ENCODE measurements around the gene PTGER1. TPM values are rescaled to one million over a fixed set of nuclear protein-coding genes. Genes with fewer than 3 reads are reported as not detected.
A peak's percentile ranks its signal among the peaks of the same experiment; 100 is the strongest.

Gene PTGER1
- total and polyA plus RNA-seq, 2 of the 13 experiments (the other 11 are each of a cell fraction or from before 2014, with no cell fraction given) = 0.13 TPM; not detected in 1

- TF ChIP-seq ZBTB33 (CRISPR knock-in tag; IDR thresholded peaks at IDR 0.05) = 0 out of 2 replicates have a peak, but pooled peaks have one; percentile 4
- TF ChIP-seq ZNF670 (CRISPR knock-in tag; IDR thresholded peaks at IDR 0.05; ENCODE audit: borderline replicate concordance) = no peak
- peak; percentile 79 to 89; a peak in 3 of 4 replicates for TF ChIP-seq EP300 (IDR thresholded peaks at IDR 0.05; ENCODE audit: low read depth in 2 of 2, low read length in 2 of 2)
- peak; percentile 95 for TF ChIP-seq EP300 (CRISPR knock-in tag; IDR thresholded peaks at IDR 0.05; ENCODE audit: borderline replicate concordance)
- TF ChIP-seq GABPA (IDR thresholded peaks at IDR 0.05; ENCODE audit: low read depth, low read length) = no peak
- peak; percentile 40 for TF ChIP-seq GABPA (CRISPR knock-in tag; IDR thresholded peaks at IDR 0.05; ENCODE audit: low read depth)
- peak; percentile 41; the same call in 1 of the 2 replicates for TF ChIP-seq MNT (IDR thresholded peaks at IDR 0.05)
- no peak for TF ChIP-seq TRAFD1 (CRISPR knock-in tag; IDR thresholded peaks at IDR 0.05; ENCODE audit: borderline replicate concordance)
- TF ChIP-seq, protein P1, sequence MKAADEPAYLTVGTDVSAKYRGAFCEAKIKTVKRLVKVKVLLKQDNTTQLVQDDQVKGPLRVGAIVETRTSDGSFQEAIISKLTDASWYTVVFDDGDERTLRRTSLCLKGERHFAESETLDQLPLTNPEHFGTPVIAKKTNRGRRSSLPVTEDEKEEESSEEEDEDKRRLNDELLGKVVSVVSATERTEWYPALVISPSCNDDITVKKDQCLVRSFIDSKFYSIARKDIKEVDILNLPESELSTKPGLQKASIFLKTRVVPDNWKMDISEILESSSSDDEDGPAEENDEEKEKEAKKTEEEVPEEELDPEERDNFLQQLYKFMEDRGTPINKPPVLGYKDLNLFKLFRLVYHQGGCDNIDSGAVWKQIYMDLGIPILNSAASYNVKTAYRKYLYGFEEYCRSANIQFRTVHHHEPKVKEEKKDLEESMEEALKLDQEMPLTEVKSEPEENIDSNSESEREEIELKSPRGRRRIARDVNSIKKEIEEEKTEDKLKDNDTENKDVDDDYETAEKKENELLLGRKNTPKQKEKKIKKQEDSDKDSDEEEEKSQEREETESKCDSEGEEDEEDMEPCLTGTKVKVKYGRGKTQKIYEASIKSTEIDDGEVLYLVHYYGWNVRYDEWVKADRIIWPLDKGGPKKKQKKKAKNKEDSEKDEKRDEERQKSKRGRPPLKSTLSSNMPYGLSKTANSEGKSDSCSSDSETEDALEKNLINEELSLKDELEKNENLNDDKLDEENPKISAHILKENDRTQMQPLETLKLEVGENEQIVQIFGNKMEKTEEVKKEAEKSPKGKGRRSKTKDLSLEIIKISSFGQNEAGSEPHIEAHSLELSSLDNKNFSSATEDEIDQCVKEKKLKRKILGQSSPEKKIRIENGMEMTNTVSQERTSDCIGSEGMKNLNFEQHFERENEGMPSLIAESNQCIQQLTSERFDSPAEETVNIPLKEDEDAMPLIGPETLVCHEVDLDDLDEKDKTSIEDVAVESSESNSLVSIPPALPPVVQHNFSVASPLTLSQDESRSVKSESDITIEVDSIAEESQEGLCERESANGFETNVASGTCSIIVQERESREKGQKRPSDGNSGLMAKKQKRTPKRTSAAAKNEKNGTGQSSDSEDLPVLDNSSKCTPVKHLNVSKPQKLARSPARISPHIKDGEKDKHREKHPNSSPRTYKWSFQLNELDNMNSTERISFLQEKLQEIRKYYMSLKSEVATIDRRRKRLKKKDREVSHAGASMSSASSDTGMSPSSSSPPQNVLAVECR (CRISPR knock-in tag; IDR thresholded peaks at IDR 0.05; ENCODE audit: borderline replicate concordance) = peak; percentile 62; the same call in 1 of the 2 replicates
- TF ChIP-seq, protein P2, sequence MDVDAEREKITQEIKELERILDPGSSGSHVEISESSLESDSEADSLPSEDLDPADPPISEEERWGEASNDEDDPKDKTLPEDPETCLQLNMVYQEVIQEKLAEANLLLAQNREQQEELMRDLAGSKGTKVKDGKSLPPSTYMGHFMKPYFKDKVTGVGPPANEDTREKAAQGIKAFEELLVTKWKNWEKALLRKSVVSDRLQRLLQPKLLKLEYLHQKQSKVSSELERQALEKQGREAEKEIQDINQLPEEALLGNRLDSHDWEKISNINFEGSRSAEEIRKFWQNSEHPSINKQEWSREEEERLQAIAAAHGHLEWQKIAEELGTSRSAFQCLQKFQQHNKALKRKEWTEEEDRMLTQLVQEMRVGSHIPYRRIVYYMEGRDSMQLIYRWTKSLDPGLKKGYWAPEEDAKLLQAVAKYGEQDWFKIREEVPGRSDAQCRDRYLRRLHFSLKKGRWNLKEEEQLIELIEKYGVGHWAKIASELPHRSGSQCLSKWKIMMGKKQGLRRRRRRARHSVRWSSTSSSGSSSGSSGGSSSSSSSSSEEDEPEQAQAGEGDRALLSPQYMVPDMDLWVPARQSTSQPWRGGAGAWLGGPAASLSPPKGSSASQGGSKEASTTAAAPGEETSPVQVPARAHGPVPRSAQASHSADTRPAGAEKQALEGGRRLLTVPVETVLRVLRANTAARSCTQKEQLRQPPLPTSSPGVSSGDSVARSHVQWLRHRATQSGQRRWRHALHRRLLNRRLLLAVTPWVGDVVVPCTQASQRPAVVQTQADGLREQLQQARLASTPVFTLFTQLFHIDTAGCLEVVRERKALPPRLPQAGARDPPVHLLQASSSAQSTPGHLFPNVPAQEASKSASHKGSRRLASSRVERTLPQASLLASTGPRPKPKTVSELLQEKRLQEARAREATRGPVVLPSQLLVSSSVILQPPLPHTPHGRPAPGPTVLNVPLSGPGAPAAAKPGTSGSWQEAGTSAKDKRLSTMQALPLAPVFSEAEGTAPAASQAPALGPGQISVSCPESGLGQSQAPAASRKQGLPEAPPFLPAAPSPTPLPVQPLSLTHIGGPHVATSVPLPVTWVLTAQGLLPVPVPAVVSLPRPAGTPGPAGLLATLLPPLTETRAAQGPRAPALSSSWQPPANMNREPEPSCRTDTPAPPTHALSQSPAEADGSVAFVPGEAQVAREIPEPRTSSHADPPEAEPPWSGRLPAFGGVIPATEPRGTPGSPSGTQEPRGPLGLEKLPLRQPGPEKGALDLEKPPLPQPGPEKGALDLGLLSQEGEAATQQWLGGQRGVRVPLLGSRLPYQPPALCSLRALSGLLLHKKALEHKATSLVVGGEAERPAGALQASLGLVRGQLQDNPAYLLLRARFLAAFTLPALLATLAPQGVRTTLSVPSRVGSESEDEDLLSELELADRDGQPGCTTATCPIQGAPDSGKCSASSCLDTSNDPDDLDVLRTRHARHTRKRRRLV (CRISPR knock-in tag; IDR thresholded peaks at IDR 0.05) = no peak
- peak; percentile 59; the same call in 1 of the 2 replicates for TF ChIP-seq NR2F6 (IDR thresholded peaks at IDR 0.05)
- peak; percentile 72 for TF ChIP-seq NR2F6 (CRISPR knock-in tag; IDR thresholded peaks at IDR 0.05)
- no peak for TF ChIP-seq ZNF790 (CRISPR knock-in tag; IDR thresholded peaks at IDR 0.05; ENCODE audit: borderline replicate concordance)
- peak; percentile 88; the same call in 1 of the 2 replicates for TF ChIP-seq ZSCAN9 (CRISPR knock-in tag; IDR thresholded peaks at IDR 0.05; ENCODE audit: borderline replicate concordance)
- 0 out of 2 replicates have a peak, but pooled peaks have one; percentile 55 for TF ChIP-seq KLF6 (CRISPR knock-in tag; IDR thresholded peaks at IDR 0.05)
Measured at GRCh38 chr19:14519860-14520407, 44.8 kb upstream of the PTGER1 start (continued).
